ACC112 (cell line): ENCODE data around the gene BUD23.
A peak's percentile ranks its signal among the peaks of the same experiment; 100 is the strongest.
"Not testable (repeated sequence)": the region's sequence is repeated elsewhere in the genome, so short reads cannot be mapped to it uniquely, and the experiment has no call there.

Experiments
- H2AFZ ChIP-seq: fragments of 200-600 bp; sonication (generic); one replicate; pipeline ENCODE4 v1.6.0; 2017; ENCODE audit warnings: antibody characterized with exemption, low read length; ENCODE audit not compliant: unreplicated experiment
- H3K27ac ChIP-seq: fragments of 200-600 bp; sonication (generic); 2 replicates; pipeline ENCODE4 v1.5.1; 2014; ENCODE audit warnings: low read depth, mild to moderate bottlenecking, antibody characterized with exemption, low read length, moderate library complexity
- H3K27me3 ChIP-seq: fragments of 200-600 bp; sonication (generic); 2 replicates; pipeline ENCODE4 v1.6.1; 2014; ENCODE audit warnings: mild to moderate bottlenecking, antibody characterized with exemption, low read length, moderate library complexity, mixed read lengths; ENCODE audit not compliant: insufficient read depth
- H3K36me3 ChIP-seq: fragments of 200-600 bp; sonication (generic); 2 replicates; pipeline ENCODE4 v1.6.1; 2016; ENCODE audit warnings: mild to moderate bottlenecking, antibody characterized with exemption, low read length, moderate library complexity, mixed read lengths; ENCODE audit not compliant: insufficient read depth
- H3K4me1 ChIP-seq: fragments of 200-600 bp; sonication (generic); one replicate; pipeline ENCODE4 v1.6.1; 2016; ENCODE audit warnings: low read length, mixed read lengths; ENCODE audit not compliant: insufficient read depth, unreplicated experiment, control insufficient read depth
- H3K4me3 ChIP-seq: fragments of 200-600 bp; sonication (generic); 2 replicates; pipeline ENCODE4 v1.5.1; 2014; ENCODE audit warnings: mild to moderate bottlenecking, low read depth, low read length
- H3K79me2 ChIP-seq: fragments of 200-600 bp; sonication (generic); one replicate; pipeline ENCODE4 v1.6.0; 2016; ENCODE audit warnings: low read length; ENCODE audit not compliant: control insufficient read depth, unreplicated experiment, insufficient read depth

Gene BUD23

DNA sequence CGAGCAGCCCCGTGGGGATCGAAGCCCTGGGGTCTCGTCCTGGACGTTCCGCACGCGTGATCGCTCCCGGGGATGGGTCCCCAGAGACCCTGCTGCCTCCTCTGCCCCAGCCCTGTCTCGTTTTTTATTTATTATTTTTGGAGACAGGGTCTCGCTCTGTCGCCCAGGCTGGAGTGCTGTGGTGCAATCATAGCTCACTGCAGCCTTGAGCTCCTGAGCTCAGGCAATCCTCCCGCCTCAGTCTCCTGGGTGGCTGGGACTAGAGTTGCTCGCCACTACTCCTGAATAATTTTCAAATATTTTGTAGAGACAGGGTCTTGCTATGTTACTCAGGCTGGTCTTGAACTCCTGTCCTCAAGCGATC is 36.4 kb downstream of the BUD23 start:
- peak overlapping the region; percentile 66 for H3K4me3 ChIP-seq
- peaks cover 43% of the 10 kb centered on the region for H3K4me1 ChIP-seq
- H3K79me2 ChIP-seq, result peaks cover 39% of the 10 kb centered on the region
- H3K27ac ChIP-seq, result no peak overlapping the region
- H3K36me3 ChIP-seq, result no peaks in the 10 kb centered on the region; the same call in 1 of the 2 replicates
- no peak overlapping the region for H2AFZ ChIP-seq
- H3K27me3 ChIP-seq, result no peaks in the 10 kb centered on the region

DNA sequence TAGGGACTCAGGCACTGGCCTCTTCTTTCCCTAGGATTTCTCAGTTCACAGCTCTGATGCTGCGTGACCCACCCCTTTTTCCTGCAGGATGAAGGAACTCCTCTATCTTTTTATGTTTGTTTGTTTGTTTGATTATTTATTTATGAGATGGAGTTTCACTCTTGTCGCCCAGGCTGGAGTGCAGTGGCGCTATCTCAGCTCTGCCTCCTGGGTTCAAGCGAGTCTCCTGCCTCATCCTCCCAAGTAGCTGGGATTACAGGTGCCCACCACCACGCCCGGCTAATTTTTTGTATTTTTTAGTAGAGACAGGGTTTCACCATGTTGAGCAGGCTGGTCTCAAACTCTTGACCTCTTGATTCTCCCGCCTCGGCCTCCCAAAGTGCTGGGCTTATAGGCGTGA is 37.0 kb downstream of the BUD23 start:
- not testable (repeated sequence) for H3K36me3 ChIP-seq, H3K27me3 ChIP-seq, H3K4me3 ChIP-seq, H2AFZ ChIP-seq, H3K27ac ChIP-seq
- peaks cover 39% of the 10 kb centered on the region for H3K4me1 ChIP-seq
- H3K79me2 ChIP-seq, result peaks cover 35% of the 10 kb centered on the region

DNA sequence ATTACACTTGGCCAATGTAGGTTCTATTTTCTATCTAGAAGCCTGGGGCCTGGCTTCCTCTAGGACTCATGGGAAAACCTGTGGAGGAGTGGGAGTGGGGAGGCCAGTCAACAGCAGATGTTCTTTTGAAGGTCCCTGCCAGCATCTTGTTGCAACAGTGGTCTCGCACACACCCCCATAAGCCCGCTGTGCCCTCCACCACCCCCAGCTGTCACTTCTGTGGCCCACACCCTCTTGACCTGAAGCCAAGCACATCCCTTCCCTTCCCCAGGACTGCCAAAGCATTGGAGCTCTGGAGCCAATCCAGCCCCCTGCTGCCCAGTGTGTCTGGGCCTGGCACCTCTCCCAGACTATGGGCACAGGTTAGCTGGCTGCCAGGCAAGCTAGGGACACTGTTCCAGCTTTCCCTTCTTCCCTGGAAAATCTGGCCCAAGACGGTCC is 38.0 kb downstream of the BUD23 start:
- H3K79me2 ChIP-seq, result peaks cover 28% of the 10 kb centered on the region
- H3K4me3 ChIP-seq, result no peak overlapping the region
- no peaks in the 10 kb centered on the region for H3K27me3 ChIP-seq
- H3K36me3 ChIP-seq, result no peaks in the 10 kb centered on the region
- H3K27ac ChIP-seq, result no peak overlapping the region
- no peak overlapping the region for H2AFZ ChIP-seq
- peaks cover 32% of the 10 kb centered on the region for H3K4me1 ChIP-seq

DNA sequence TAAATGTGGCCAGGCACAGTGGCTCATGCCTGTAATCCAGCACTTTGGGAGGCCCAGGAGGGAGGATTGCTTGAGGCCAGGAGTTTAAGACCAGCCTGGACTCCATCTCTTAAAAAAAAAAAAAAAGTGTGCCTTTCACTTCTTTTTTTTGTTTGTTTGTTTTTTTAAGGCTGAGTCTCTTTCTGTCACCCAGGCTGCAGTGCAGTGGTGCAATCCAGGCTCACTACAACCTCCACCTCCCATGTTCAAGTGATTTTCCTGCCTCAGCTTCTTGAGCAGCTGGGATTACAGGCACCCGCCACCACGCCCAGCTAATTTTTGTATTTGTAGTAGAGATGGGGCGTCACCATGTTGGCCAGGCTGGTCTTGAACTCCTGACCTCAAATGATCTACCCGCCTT is 38.8 kb downstream of the BUD23 start:
- H3K4me3 ChIP-seq, H2AFZ ChIP-seq, H3K27ac ChIP-seq, H3K27me3 ChIP-seq, H3K36me3 ChIP-seq: not testable (repeated sequence)
- Histone ChIP-seq H3K79me2 (peaks cover 21% of the 10 kb centered on the region), H3K4me1 (peaks cover 26% of the 10 kb centered on the region)

DNA sequence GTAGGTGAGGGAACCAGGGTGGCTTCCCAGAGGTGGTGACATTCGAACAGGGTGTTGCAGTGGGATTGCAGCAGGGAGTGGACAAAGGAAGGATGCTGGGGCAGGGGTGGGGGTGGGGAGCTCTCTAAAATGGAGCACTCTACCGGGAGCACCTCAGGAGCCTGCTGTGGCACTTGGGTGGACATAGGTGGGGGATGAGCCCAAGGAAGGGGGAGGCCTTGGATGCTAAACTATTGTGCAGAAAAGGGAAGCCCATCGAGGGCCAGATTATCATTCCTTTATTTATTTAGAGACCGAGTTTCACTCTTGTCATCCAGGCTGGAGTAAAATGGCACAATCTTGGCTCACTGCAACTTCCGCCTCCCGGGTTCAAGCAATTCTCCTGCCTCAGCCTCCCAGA is 39.4 kb downstream of the BUD23 start:
- Histone ChIP-seq H3K79me2 (peaks cover 15% of the 10 kb centered on the region), H3K27ac (no peak overlapping the region), H3K4me3 (no peak overlapping the region), H3K27me3 (no peaks in the 10 kb centered on the region), H3K36me3 (no peaks in the 10 kb centered on the region), H2AFZ (no peak overlapping the region), H3K4me1 (peaks cover 20% of the 10 kb centered on the region)

DNA sequence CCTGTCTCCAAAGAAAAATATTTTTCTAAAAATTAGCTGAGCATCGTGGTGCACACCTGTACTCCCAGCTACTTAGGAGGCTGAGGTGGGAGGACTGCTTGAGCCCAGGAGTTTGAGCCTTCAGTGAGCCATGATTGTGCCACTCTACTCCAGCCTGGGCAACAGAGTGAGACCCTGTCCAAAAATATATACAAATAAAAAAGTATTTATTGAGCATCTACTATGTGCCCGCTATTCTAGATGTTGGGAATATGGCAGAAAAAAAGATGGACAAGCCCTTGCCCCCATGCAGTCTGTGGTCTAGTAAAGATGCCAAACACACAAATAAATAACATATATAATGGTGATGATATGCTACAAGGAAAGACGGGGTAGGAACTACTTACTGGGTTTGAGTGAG is 40.4 kb downstream of the BUD23 start:
- H2AFZ ChIP-seq, result no peak overlapping the region
- no peaks in the 10 kb centered on the region for H3K36me3 ChIP-seq
- no peaks in the 10 kb centered on the region for H3K27me3 ChIP-seq
- H3K4me3 ChIP-seq, result no peak overlapping the region
- peaks cover 6% of the 10 kb centered on the region for H3K79me2 ChIP-seq
- H3K4me1 ChIP-seq, result peaks cover 20% of the 10 kb centered on the region
- no peak overlapping the region for H3K27ac ChIP-seq

DNA sequence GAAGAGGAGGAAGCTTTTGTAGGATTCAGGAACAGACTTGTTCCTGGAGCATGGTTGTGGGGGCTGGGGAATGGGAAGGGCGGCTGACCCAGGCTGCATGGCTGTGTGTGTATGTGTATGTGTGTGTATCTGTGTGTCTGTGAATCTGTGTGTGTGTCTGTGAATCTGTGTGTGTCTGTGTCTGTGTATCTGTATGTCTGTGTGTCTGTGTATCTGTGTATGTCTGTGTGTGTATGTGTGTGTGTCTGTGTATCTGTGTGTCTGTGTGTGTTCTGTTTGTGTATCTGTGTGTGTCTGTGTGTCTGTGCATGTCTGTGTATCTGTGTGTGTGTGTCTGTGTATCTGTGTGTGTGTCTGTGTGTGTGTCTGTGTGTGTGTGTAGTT is 42.7 kb downstream of the BUD23 start:
- Histone ChIP-seq H3K27ac (no peak overlapping the region), H2AFZ (no peak overlapping the region), H3K36me3 (no peaks in the 10 kb centered on the region)

DNA sequence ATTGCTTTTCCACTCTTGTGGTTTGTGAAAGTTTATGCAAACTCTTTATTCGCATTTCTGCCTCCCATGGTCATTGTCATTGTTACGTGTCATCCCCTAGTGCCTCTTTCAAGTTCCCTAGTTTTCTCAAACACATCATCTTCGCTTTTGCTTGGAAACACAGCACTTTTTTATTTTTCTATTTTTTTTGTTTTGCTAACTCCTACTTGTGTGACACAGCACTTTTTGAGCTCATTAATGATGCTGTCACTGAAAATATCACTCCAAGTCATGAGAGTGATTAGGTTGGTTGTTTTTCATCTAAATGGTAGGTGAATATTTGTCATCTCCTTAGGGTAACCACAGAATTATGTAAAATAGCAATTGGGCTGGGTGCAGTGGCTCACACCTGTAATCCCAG is 44.6 kb downstream of the BUD23 start:
- no peaks in the 10 kb centered on the region for H3K36me3 ChIP-seq
- no peaks in the 10 kb centered on the region for H3K79me2 ChIP-seq
- H3K4me1 ChIP-seq, result no peaks in the 10 kb centered on the region
- H3K27ac ChIP-seq, result no peak overlapping the region
- no peak overlapping the region for H3K4me3 ChIP-seq
- no peak overlapping the region for H2AFZ ChIP-seq
- no peaks in the 10 kb centered on the region for H3K27me3 ChIP-seq

More for the DNA sequence above, 42.7 kb downstream of the BUD23 start:
- no peaks in the 10 kb centered on the region for H3K27me3 ChIP-seq
- H3K79me2 ChIP-seq, result no peaks in the 10 kb centered on the region
- H3K4me3 ChIP-seq, result no peak overlapping the region
- H3K4me1 ChIP-seq, result peaks cover 14% of the 10 kb centered on the region

DNA sequence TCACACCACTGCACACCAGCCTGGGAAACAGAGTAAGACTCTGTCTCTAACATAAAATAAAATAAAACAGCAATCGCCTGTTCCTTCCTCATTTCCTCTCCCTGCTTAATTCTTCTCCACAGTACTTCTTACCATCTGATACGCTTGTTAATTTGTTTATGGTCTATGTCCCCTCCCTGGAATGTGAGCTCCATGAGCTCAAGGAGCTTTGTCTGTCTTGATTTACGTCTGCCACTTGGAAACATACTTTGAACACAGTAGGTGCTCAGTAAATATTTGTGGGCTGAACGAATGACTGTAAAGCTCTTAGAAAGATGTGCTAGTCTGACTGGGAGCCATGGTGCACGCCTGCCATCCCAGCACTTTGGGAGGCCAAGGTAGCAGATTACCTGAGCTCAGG is 45.2 kb downstream of the BUD23 start:
- H3K27ac ChIP-seq, result no peak overlapping the region
- H3K4me3 ChIP-seq, result no peak overlapping the region
- no peak overlapping the region for H2AFZ ChIP-seq
- no peaks in the 10 kb centered on the region for H3K4me1 ChIP-seq
- no peaks in the 10 kb centered on the region for H3K27me3 ChIP-seq
- no peaks in the 10 kb centered on the region for H3K36me3 ChIP-seq
- no peaks in the 10 kb centered on the region for H3K79me2 ChIP-seq

DNA sequence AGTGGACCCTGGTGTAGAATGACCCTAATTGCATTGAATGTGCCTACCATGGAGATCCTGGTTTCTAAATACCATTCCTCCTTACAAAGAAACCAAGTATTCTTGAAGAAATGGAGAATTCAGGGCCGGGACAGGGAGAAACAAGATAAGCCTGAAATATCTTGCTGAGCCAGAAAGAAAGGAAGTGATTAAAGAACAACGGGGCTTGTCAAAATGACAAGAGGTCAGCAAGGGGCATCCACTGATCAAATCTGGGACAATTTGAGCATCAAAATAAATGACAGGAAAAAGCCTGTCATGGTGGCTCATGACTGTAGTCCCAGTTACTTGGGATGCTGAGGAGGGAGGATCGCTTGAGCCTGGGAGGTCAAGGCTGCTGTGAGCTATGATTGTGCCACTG is 47.1 kb downstream of the BUD23 start:
- H3K4me1 ChIP-seq, result peaks cover 5% of the 10 kb centered on the region
- no peak overlapping the region for H2AFZ ChIP-seq
- H3K36me3 ChIP-seq, result no peaks in the 10 kb centered on the region
- H3K27me3 ChIP-seq, result no peaks in the 10 kb centered on the region
- no peak overlapping the region for H3K4me3 ChIP-seq
- no peaks in the 10 kb centered on the region for H3K79me2 ChIP-seq
- H3K27ac ChIP-seq, result no peak overlapping the region

DNA sequence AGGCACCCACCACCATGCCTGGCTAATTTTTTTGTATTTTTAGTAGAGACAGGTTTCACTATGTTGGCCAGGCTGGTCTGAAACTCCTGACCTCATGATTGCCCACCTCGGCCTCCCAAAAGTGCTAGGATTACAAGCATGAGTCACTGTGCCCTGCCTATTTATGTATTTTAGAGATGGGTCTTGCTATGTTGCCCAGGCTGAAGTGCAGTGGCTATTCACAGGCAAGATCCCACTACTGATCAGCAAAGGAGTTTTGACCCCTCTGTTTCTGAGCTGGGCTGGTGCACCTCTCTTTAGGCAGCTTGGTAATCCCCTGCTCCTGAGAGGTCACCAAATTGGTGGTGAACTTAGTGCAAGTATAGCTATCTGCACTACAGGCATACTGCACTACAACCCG is 49.0 kb downstream of the BUD23 start:
- H3K27ac ChIP-seq, result no peak overlapping the region

More for the DNA sequence above, 49.0 kb downstream of the BUD23 start:
- Histone ChIP-seq H3K4me1 (peaks cover 5% of the 10 kb centered on the region), H3K79me2 (no peaks in the 10 kb centered on the region), H3K27me3 (no peaks in the 10 kb centered on the region), H3K36me3 (0 out of 2 replicates have a peak, but pooled peaks cover 4% of the 10 kb centered on the region), H3K4me3 (no peak overlapping the region), H2AFZ (no peak overlapping the region)
